ENCODE results near the gene CDC7. TPM values are rescaled to one million over a fixed set of nuclear protein-coding genes. Genes with fewer than 3 reads are reported as not detected.

CDC7 gene
- total RNA-seq, 1 experiment from 2014 or later: 24.5 TPM

DNA sequence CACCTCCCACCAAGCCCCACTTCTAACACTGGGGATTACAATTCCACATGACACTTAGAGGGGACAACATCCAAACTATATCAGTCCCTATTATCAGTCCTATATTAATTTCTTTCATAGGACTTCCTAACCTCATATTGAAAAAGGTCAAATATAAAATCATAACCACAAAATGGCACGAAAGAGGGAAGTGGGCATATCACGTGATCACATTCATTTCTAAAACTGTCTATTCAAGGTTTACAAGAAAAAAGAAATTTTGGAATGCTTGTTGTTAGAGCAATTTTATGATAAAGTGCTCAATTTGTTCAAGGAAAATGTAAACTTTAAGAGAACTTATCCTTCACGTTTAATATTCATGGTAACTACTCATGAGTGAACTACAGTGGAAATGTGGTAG lies 13.2 kb upstream of the CDC7 start (continued):
- no peak for TF ChIP-seq POLR2AphosphoS5 (IDR thresholded peaks at IDR 0.05; ENCODE audit: low read depth, low read length)

DNA sequence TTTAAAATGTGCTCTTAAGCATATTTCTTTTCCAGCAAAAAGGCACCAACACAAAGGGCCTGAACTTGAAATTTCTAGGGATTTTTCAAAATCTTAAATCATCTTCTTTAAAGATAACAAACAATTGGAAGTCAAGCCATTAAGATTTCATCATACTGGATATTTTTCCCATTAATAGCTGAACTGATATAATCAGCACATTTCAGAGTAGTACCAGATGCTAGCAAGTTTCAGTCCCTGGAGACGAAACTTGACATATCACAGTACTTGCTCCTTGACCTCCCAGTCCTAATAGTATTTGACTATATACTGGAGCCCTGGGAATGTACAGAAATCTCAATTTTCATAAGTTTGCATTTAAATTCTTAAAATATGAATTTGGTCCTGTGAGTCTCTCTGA lies 10.2 kb upstream of the CDC7 start:
- intact Hi-C loops (cut with micrococcal nuclease): no loop called here
- Histone ChIP-seq H4K20me1 (ENCODE audit: insufficient read depth) (no peaks in the 10 kb centered on the region), H3K4me3 (replicated peaks in 1 of 2; ENCODE audit: low read depth in 1 of 2, low read length in 2 of 2) (no peak overlapping the region), H3K27ac (ENCODE audit: low read depth, low read length) (no peak overlapping the region), H3K9me3 (ENCODE audit: control insufficient read depth in 1 of 2, insufficient read depth in 1 of 2, low read depth in 1 of 2, low read length in 2 of 2) (no peaks in the 10 kb centered on the region), H3K9me2 (ENCODE audit: insufficient read depth) (no peaks in the 10 kb centered on the region), H3K79me2 (ENCODE audit: insufficient read depth, low read length) (no peaks in the 10 kb centered on the region), H2AFZ (ENCODE audit: low read depth, low read length, poor library complexity, severe bottlenecking) (no peak overlapping the region), H3K9ac (ENCODE audit: low read length) (no peak overlapping the region), H3K36me3 (ENCODE audit: control insufficient read depth in 1 of 2, insufficient read depth in 2 of 2, low read length in 2 of 2) (no peaks in the 10 kb centered on the region), H3K27me3 (ENCODE audit: insufficient read depth, low read length) (no peaks in the 10 kb centered on the region), H3K4me1 (ENCODE audit: control insufficient read depth in 1 of 2, insufficient read depth in 2 of 2, low read length in 2 of 2) (no peaks in the 10 kb centered on the region), H3K4me2 (ENCODE audit: low read length) (no peak overlapping the region)
- no peak for TF ChIP-seq ZNF274 (IDR thresholded peaks at IDR 0.05; ENCODE audit: low read depth, low read length)
- TF ChIP-seq CEBPB (IDR thresholded peaks at IDR 0.05; ENCODE audit: low read depth): no peak
- no peak for TF ChIP-seq EGR1 (IDR thresholded peaks at IDR 0.05; ENCODE audit: low read depth)
- no peak for TF ChIP-seq SIN3A (IDR thresholded peaks at IDR 0.05; ENCODE audit: low read depth)
- no peak for TF ChIP-seq ELF1 (IDR thresholded peaks at IDR 0.05; ENCODE audit: borderline replicate concordance, low read depth)
- no peak for TF ChIP-seq FOSL1 (IDR thresholded peaks at IDR 0.05; ENCODE audit: low read depth)
- TF ChIP-seq RAD21 (IDR thresholded peaks at IDR 0.05; ENCODE audit: low read depth): no peak
- TF ChIP-seq EZH2 (IDR thresholded peaks at IDR 0.05): no peak
- TF ChIP-seq, protein P1, sequence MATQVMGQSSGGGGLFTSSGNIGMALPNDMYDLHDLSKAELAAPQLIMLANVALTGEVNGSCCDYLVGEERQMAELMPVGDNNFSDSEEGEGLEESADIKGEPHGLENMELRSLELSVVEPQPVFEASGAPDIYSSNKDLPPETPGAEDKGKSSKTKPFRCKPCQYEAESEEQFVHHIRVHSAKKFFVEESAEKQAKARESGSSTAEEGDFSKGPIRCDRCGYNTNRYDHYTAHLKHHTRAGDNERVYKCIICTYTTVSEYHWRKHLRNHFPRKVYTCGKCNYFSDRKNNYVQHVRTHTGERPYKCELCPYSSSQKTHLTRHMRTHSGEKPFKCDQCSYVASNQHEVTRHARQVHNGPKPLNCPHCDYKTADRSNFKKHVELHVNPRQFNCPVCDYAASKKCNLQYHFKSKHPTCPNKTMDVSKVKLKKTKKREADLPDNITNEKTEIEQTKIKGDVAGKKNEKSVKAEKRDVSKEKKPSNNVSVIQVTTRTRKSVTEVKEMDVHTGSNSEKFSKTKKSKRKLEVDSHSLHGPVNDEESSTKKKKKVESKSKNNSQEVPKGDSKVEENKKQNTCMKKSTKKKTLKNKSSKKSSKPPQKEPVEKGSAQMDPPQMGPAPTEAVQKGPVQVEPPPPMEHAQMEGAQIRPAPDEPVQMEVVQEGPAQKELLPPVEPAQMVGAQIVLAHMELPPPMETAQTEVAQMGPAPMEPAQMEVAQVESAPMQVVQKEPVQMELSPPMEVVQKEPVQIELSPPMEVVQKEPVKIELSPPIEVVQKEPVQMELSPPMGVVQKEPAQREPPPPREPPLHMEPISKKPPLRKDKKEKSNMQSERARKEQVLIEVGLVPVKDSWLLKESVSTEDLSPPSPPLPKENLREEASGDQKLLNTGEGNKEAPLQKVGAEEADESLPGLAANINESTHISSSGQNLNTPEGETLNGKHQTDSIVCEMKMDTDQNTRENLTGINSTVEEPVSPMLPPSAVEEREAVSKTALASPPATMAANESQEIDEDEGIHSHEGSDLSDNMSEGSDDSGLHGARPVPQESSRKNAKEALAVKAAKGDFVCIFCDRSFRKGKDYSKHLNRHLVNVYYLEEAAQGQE (IDR thresholded peaks at IDR 0.05; ENCODE audit: low read depth): no peak
- TF ChIP-seq SRF (IDR thresholded peaks at IDR 0.05; ENCODE audit: low read depth): no peak
- TF ChIP-seq CBX3 (IDR thresholded peaks at IDR 0.05; ENCODE audit: low read depth): no peak
- TF ChIP-seq, protein P2, sequence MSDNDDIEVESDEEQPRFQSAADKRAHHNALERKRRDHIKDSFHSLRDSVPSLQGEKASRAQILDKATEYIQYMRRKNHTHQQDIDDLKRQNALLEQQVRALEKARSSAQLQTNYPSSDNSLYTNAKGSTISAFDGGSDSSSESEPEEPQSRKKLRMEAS (IDR thresholded peaks at IDR 0.05): no peak
- no peak for TF ChIP-seq SP1 (IDR thresholded peaks at IDR 0.05; ENCODE audit: low read depth)
- no peak for TF ChIP-seq YY1 (IDR thresholded peaks at IDR 0.05; ENCODE audit: extremely low read depth, insufficient replicate concordance, low read depth, low read length)
- TF ChIP-seq, protein P3, sequence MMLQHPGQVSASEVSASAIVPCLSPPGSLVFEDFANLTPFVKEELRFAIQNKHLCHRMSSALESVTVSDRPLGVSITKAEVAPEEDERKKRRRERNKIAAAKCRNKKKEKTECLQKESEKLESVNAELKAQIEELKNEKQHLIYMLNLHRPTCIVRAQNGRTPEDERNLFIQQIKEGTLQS (IDR thresholded peaks at IDR 0.05): no peak
- TF ChIP-seq JUND (IDR thresholded peaks at IDR 0.05): no peak
- TF ChIP-seq TCF7L2 (IDR thresholded peaks at IDR 0.05; ENCODE audit: borderline replicate concordance, extremely low read depth, insufficient read depth, insufficient read length): no peak
- TF ChIP-seq POLR2AphosphoS5 (IDR thresholded peaks at IDR 0.05; ENCODE audit: low read depth, low read length): no peak
- TF ChIP-seq EZH2phosphoT487 (IDR thresholded peaks at IDR 0.05; ENCODE audit: borderline replicate concordance): no peak
- TF ChIP-seq ZFX (IDR thresholded peaks at IDR 0.05): no peak
- ATAC-seq (no peak), DNase-seq (ENCODE audit: low read depth, low spot score) (no peak)
- no TSS peak for BruUV-seq (replicated peaks)
- RAD21 ChIA-PET (ENCODE audit: low non-redundant PET in 1 of 2, low total read pairs in 2 of 2, uncharacterized antibody in 2 of 2, unreplicated experiment in 2 of 2): no interaction called here
- POLR2A ChIA-PET: no interaction called here
- CTCF ChIA-PET: no interaction called here

Measured in HCT116 (cell line).